T-helper 1 cell treated with Interleukin-12 subunit alpha and Interleukin-12 subunit beta and Interleukin-4 antibody, amounts not matched to agents 30 μg/mL and 1 μg/mL, for 36 hours (primary cell): ENCODE data around the gene DCTN2.
"Not testable (repeated sequence)": the region's sequence is repeated elsewhere in the genome, so short reads cannot be mapped to it uniquely, and the experiment has no call there.

ENCODE experiments used
- H3K27ac Mint-ChIP-seq: one replicate; pipeline ENCODE4 v1.8.0; 2021; ENCODE audit warnings: mild to moderate bottlenecking, mixed read lengths
- H3K27me3 Mint-ChIP-seq: one replicate; pipeline ENCODE4 v1.8.0; 2021; ENCODE audit warnings: low read depth, mixed read lengths
- H3K36me3 Mint-ChIP-seq: one replicate; pipeline ENCODE4 v1.8.0; 2021; ENCODE audit warnings: low read depth, mixed read lengths
- H3K4me1 Mint-ChIP-seq: one replicate; pipeline ENCODE4 v1.8.0; 2021; ENCODE audit warnings: low read depth, mixed read lengths
- H3K4me3 Mint-ChIP-seq: one replicate; pipeline ENCODE4 v1.8.0; 2021; ENCODE audit warnings: mild to moderate bottlenecking, moderate library complexity, mixed read lengths
- H3K9me3 Mint-ChIP-seq: one replicate; pipeline ENCODE4 v1.8.0; 2021; ENCODE audit warnings: mixed read lengths

DCTN2 gene

GRCh38 chr12:57513266-57513665 is 33.7 kb downstream of the DCTN2 start:
- H3K4me3 Mint-ChIP-seq = no peak overlapping the region
- no peaks in the 10 kb centered on the region for H3K27me3 Mint-ChIP-seq
- no peak overlapping the region for H3K27ac Mint-ChIP-seq
- H3K9me3 Mint-ChIP-seq = no peaks in the 10 kb centered on the region
- peaks cover 11% of the 10 kb centered on the region for H3K4me1 Mint-ChIP-seq
- peaks cover 67% of the 10 kb centered on the region for H3K36me3 Mint-ChIP-seq

- Mint-ChIP-seq H3K9me3 (no peaks in the 10 kb centered on the region), H3K27me3 (no peaks in the 10 kb centered on the region), H3K4me1 (peaks cover 6% of the 10 kb centered on the region), H3K27ac (no peak overlapping the region), H3K36me3 (peaks cover 62% of the 10 kb centered on the region), H3K4me3 (no peak overlapping the region)
These were observed 34.3 kb downstream of the DCTN2 start for GRCh38 chr12:57512665-57513064.

GRCh38 chr12:57511588-57512325 is 35.2 kb downstream of the DCTN2 start:
- no peaks in the 10 kb centered on the region for H3K27me3 Mint-ChIP-seq
- no peak overlapping the region for H3K4me3 Mint-ChIP-seq
- H3K36me3 Mint-ChIP-seq = peaks cover 54% of the 10 kb centered on the region
- H3K4me1 Mint-ChIP-seq = peaks cover 4% of the 10 kb centered on the region
- no peaks in the 10 kb centered on the region for H3K9me3 Mint-ChIP-seq
- no peak overlapping the region for H3K27ac Mint-ChIP-seq

- H3K4me1 Mint-ChIP-seq = peaks cover 4% of the 10 kb centered on the region
- no peaks in the 10 kb centered on the region for H3K9me3 Mint-ChIP-seq
- H3K36me3 Mint-ChIP-seq = peaks cover 51% of the 10 kb centered on the region
- no peak overlapping the region for H3K27ac Mint-ChIP-seq
- no peak overlapping the region for H3K4me3 Mint-ChIP-seq
- no peaks in the 10 kb centered on the region for H3K27me3 Mint-ChIP-seq
These were observed 35.8 kb downstream of the DCTN2 start for GRCh38 chr12:57511161-57511560.

GRCh38 chr12:57507796-57508195 is 39.2 kb downstream of the DCTN2 start:
- not testable (repeated sequence) for H3K27me3 Mint-ChIP-seq, H3K4me1 Mint-ChIP-seq, H3K4me3 Mint-ChIP-seq, H3K9me3 Mint-ChIP-seq, H3K27ac Mint-ChIP-seq
- H3K36me3 Mint-ChIP-seq = peaks cover 39% of the 10 kb centered on the region

GRCh38 chr12:57506541-57506940 is 40.5 kb downstream of the DCTN2 start:
- not testable (repeated sequence) for H3K27ac Mint-ChIP-seq, H3K4me3 Mint-ChIP-seq, H3K4me1 Mint-ChIP-seq, H3K27me3 Mint-ChIP-seq, H3K9me3 Mint-ChIP-seq
- peaks cover 31% of the 10 kb centered on the region for H3K36me3 Mint-ChIP-seq

- H3K27me3 Mint-ChIP-seq, H3K9me3 Mint-ChIP-seq, H3K4me1 Mint-ChIP-seq, H3K4me3 Mint-ChIP-seq, H3K27ac Mint-ChIP-seq: not testable (repeated sequence)
- peaks cover 48% of the 10 kb centered on the region for H3K36me3 Mint-ChIP-seq
These were observed 44.6 kb downstream of the DCTN2 start for GRCh38 chr12:57502311-57502969.

- no peak overlapping the region for H3K4me3 Mint-ChIP-seq
- H3K9me3 Mint-ChIP-seq = no peaks in the 10 kb centered on the region
- peaks cover 53% of the 10 kb centered on the region for H3K36me3 Mint-ChIP-seq
- H3K4me1 Mint-ChIP-seq = peaks cover 9% of the 10 kb centered on the region
- H3K27me3 Mint-ChIP-seq = no peaks in the 10 kb centered on the region
- H3K27ac Mint-ChIP-seq = no peak overlapping the region
These were observed 46.8 kb downstream of the DCTN2 start for GRCh38 chr12:57500213-57500612.

- Mint-ChIP-seq H3K4me3 (no peak overlapping the region), H3K27me3 (no peaks in the 10 kb centered on the region), H3K27ac (no peak overlapping the region), H3K36me3 (peaks cover 48% of the 10 kb centered on the region), H3K4me1 (peaks cover 9% of the 10 kb centered on the region), H3K9me3 (no peaks in the 10 kb centered on the region)
These were observed 48.4 kb downstream of the DCTN2 start for GRCh38 chr12:57498571-57498970.

GRCh38 chr12:57498132-57498502 is 48.9 kb downstream of the DCTN2 start:
- H3K4me1 Mint-ChIP-seq = peaks cover 9% of the 10 kb centered on the region
- no peaks in the 10 kb centered on the region for H3K9me3 Mint-ChIP-seq
- no peak overlapping the region for H3K27ac Mint-ChIP-seq
- no peak overlapping the region for H3K4me3 Mint-ChIP-seq
- H3K27me3 Mint-ChIP-seq = no peaks in the 10 kb centered on the region
- H3K36me3 Mint-ChIP-seq = peaks cover 47% of the 10 kb centered on the region

GRCh38 chr12:57497223-57498131 is 49.5 kb downstream of the DCTN2 start:
- H3K27ac Mint-ChIP-seq = no peak overlapping the region
- peaks cover 11% of the 10 kb centered on the region for H3K4me1 Mint-ChIP-seq
- H3K27me3 Mint-ChIP-seq = no peaks in the 10 kb centered on the region
- H3K9me3 Mint-ChIP-seq = no peaks in the 10 kb centered on the region
- H3K4me3 Mint-ChIP-seq = no peak overlapping the region
- H3K36me3 Mint-ChIP-seq = peaks cover 50% of the 10 kb centered on the region

GRCh38 chr12:57496822-57497221 is 50.2 kb downstream of the DCTN2 start:
- no peaks in the 10 kb centered on the region for H3K9me3 Mint-ChIP-seq
- no peaks in the 10 kb centered on the region for H3K27me3 Mint-ChIP-seq
- no peak overlapping the region for H3K4me3 Mint-ChIP-seq
- no peak overlapping the region for H3K27ac Mint-ChIP-seq
- H3K36me3 Mint-ChIP-seq = peaks cover 47% of the 10 kb centered on the region
- peaks cover 11% of the 10 kb centered on the region for H3K4me1 Mint-ChIP-seq

- H3K4me3 Mint-ChIP-seq, H3K27me3 Mint-ChIP-seq, H3K9me3 Mint-ChIP-seq, H3K27ac Mint-ChIP-seq: not testable (repeated sequence)
- H3K36me3 Mint-ChIP-seq = peaks cover 46% of the 10 kb centered on the region
- H3K4me1 Mint-ChIP-seq = peaks cover 11% of the 10 kb centered on the region
These were observed 51.8 kb downstream of the DCTN2 start for GRCh38 chr12:57495051-57495701.
